ENCODE results near the gene IQCB1.

The IQCB1 gene

DNA sequence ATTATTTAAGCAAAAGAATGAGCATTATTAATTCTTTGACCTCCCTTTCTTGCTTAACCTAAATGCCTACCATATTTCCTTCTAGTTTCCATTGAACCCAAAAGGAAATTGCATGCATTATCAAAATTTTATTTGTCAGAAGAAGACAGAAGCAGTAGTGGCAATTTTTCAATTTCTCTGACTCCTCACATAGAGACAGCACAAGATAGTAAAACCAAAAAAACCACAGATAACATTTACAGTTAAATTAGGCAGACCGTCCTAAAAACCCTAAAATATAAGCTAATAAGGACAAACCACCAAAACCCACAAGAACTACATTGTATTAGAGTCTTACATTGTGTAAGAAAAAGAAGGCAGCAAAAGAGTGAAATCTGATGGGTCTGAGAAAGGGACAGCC lies 112.4 kb downstream of the IQCB1 start:
- DNase-seq (ENCODE audit: low read depth), result no peak
- no peak overlapping the region for H3K4me3 ChIP-seq (ENCODE audit: control insufficient read depth, low read depth, low read length)
- TF ChIP-seq CTCF (conservative IDR thresholded peaks at IDR 0.05; ENCODE audit: control insufficient read depth, insufficient read depth, low read depth, low read length), result no peak

- no peak overlapping the region for H3K4me3 ChIP-seq (ENCODE audit: control insufficient read depth, low read depth, low read length)
- TF ChIP-seq CTCF (conservative IDR thresholded peaks at IDR 0.05; ENCODE audit: control insufficient read depth, insufficient read depth, low read depth, low read length), result no peak
- no peak for DNase-seq (ENCODE audit: low read depth)
Measured at GRCh38 chr3:121720163-121720562, 114.7 kb downstream of the IQCB1 start.
